B cell (primary cell): ENCODE data around the gene MLIP. TPM values are rescaled to one million over a fixed set of nuclear protein-coding genes. Genes with fewer than 3 reads are reported as not detected.

Source experiments
- ATAC-seq: fragments of 200-7000 bp; cut with Tn5 transposase; one replicate; pipeline ENCODE4 v1.10.0; 2021; ENCODE audit warnings: low read depth, mild to moderate bottlenecking, moderate number of reproducible peaks, moderate library complexity
- CTCF ChIA-PET: fragments of 350-600 bp; sonication (Branson Sonifier 250); formaldehyde crosslinking; loops from one replicate; lab custom pipeline; 2021; ENCODE audit warnings: antibody characterized with exemption, inconsistent platforms; lab: Charles Lee
- POLR2A ChIA-PET: fragments of 350-600 bp; sonication (Branson Sonifier 250); formaldehyde crosslinking; loops from one replicate; lab custom pipeline; 2021; ENCODE audit warnings: antibody characterized with exemption; lab: Charles Lee
- DNase-seq: peaks from one replicate; pipeline ENCODE4 v3.0.0; 2013
- H2AFZ ChIP-seq: 2 replicates; pipeline ENCODE4 v1.6.1; 2012; ENCODE audit warnings: mild to moderate bottlenecking, low read depth, low read length; ENCODE audit not compliant: insufficient read depth, poor library complexity, severe bottlenecking
- H3K27ac ChIP-seq, 2 donors: 1 replicate in 1 of 2; 2 replicates in 1 of 2; pipeline ENCODE4 v1.5.1; 2012 to 2013; ENCODE audit warnings: low read length in 2 of 2, mild to moderate bottlenecking in 2 of 2, moderate library complexity in 1 of 2
- H3K27me3 ChIP-seq, 4 experiments: fragments of 200-600 bp in 1 of 4; sonication (generic) in 1 of 4; replicated peaks in 1 of 4; 1 replicate in 2 of 4; 2 replicates in 2 of 4; pipeline versions ENCODE4 v1.6.1 to v1.7.0; 2013 to 2016; ENCODE audit warnings: low read length in 3 of 4, mild to moderate bottlenecking in 2 of 4, mixed read lengths in 1 of 4, moderate library complexity in 1 of 4; ENCODE audit not compliant: insufficient read depth in 4 of 4, control insufficient read depth in 3 of 4; ENCODE audit errors: control extremely low read depth in 1 of 4
- H3K36me3 ChIP-seq, 2 experiments: replicated peaks in 1 of 2; 1 replicate in 1 of 2; 2 replicates in 1 of 2; pipeline versions ENCODE4 v1.6.1 to v1.7.1; 2013; ENCODE audit warnings: low read length in 1 of 2; ENCODE audit not compliant: insufficient read depth in 2 of 2, control insufficient read depth in 1 of 2; ENCODE audit errors: control extremely low read depth in 1 of 2, extremely low read depth in 1 of 2
- H3K4me1 ChIP-seq, 2 donors: fragments of 200-600 bp in 1 of 2; sonication (generic) in 1 of 2; 1 replicate in 1 of 2; 2 replicates in 1 of 2; pipeline versions ENCODE4 v1.5.1 to v1.6.1; 2013 to 2017; ENCODE audit warnings: low read length in 2 of 2; ENCODE audit not compliant: control insufficient read depth in 2 of 2, insufficient read depth in 2 of 2
- H3K4me2 ChIP-seq: replicated peaks from 2 replicates; pipeline ENCODE3; 2012; ENCODE audit warnings: mild to moderate bottlenecking, low read depth, low read length; ENCODE audit not compliant: poor library complexity, severe bottlenecking
- H3K4me3 ChIP-seq, 5 experiments: fragments of 200-600 bp in 1 of 5; sonication (generic) in 1 of 5; 1 replicate in 3 of 5; 2 replicates in 2 of 5; pipeline versions ENCODE4 v1.5.1 to v1.7.0; 2011 to 2016; ENCODE audit warnings: low read length in 4 of 5, mild to moderate bottlenecking in 4 of 5, low read depth in 2 of 5, control low read depth in 1 of 5, moderate library complexity in 1 of 5; ENCODE audit not compliant: insufficient read depth in 1 of 5; ENCODE audit errors: control extremely low read depth in 1 of 5, extremely low read depth in 1 of 5
- H3K79me2 ChIP-seq: fragments of 200-600 bp; sonication (generic); one replicate; pipeline ENCODE4 v1.6.0; 2016; ENCODE audit warnings: low read length; ENCODE audit not compliant: control insufficient read depth, insufficient read depth
- H3K9ac ChIP-seq: fragments of 200-600 bp; sonication (generic); 2 replicates; pipeline ENCODE4 v1.6.1; 2017; ENCODE audit warnings: mild to moderate bottlenecking, low read length, moderate library complexity
- H3K9me3 ChIP-seq, 3 donors: one replicate each; pipeline versions ENCODE4 v1.6.1 to v1.7.1; 2013; ENCODE audit warnings: low read length in 2 of 3; ENCODE audit not compliant: control insufficient read depth in 2 of 3, insufficient read depth in 1 of 3; ENCODE audit errors: control extremely low read depth in 1 of 3
- H4K20me1 ChIP-seq: 2 replicates; pipeline ENCODE4 v1.6.0; 2012; ENCODE audit warnings: mild to moderate bottlenecking, low read length; ENCODE audit not compliant: insufficient read depth, control insufficient read depth, poor library complexity, severe bottlenecking
- H3K27ac Mint-ChIP-seq: one replicate; pipeline ENCODE4 v1.8.0; 2021; ENCODE audit warnings: mixed read lengths
- H3K27me3 Mint-ChIP-seq: one replicate; pipeline ENCODE4 v1.8.0; 2021; ENCODE audit warnings: mixed read lengths
- H3K4me1 Mint-ChIP-seq: one replicate; pipeline ENCODE4 v1.8.0; 2021; ENCODE audit warnings: mixed read lengths
- H3K4me3 Mint-ChIP-seq: one replicate; pipeline ENCODE4 v1.8.0; 2021; ENCODE audit warnings: mixed read lengths
- H3K9me3 Mint-ChIP-seq: one replicate; pipeline ENCODE4 v1.8.0; 2022; ENCODE audit warnings: mixed read lengths; ENCODE audit not compliant: insufficient read depth
- EZH2 ChIP-seq: IDR thresholded peaks from 2 replicates; pipeline ENCODE4 v1.6.1; 2012; ENCODE audit warnings: borderline replicate concordance, low read depth, mild to moderate bottlenecking, moderate library complexity, low read length; ENCODE audit not compliant: insufficient read depth, poor library complexity, severe bottlenecking
- WGBS: methylation state at CpG from one replicate; pipeline ENCODE4 v1.1.5; 2013; ENCODE audit warnings: missing lambda C conversion rate; ENCODE audit not compliant: insufficient coverage; 5-methylcytosine and 5-hydroxymethylcytosine counted together
- intact Hi-C: fragments of 100-400 bp; cut with micrococcal nuclease; formaldehyde crosslinking; loops from one replicate; pipeline ENCODE4 v1.10.0; 2022
- polyA plus RNA-seq: library from polyadenylated mRNA; depleted of rRNA; stranded (reverse); fragments of >200 nt; gene quantifications from 2 replicates; pipeline ENCODE4 v1.2.3, GENCODE V29; 2012
- total RNA-seq, 2 donors: library from RNA; stranded (reverse); fragments of 120-200 nt in 1 of 2; gene quantifications; 1 replicate in 1 of 2; 2 replicates in 1 of 2; pipeline versions ENCODE4 v1.2.3 to v1.2.4, GENCODE V29; 2013 to 2022
- TF ChIP-seq, protein P1 (sequence below): fragments of 200-600 bp; IDR thresholded peaks from one replicate; pipeline ENCODE4 v1.8.0; 2022; ENCODE audit warnings: antibody characterized with exemption, mild to moderate bottlenecking

Gene MLIP
- total and polyA plus RNA-seq, 2 donors (not counting 1 experiment from before 2014, with no cell fraction given) = not detected

GRCh38 chr6:54114991-54115390 is 3.7 kb downstream of the MLIP start:
- H3K9me3 Mint-ChIP-seq = no peaks in the 10 kb centered on the region
- 83% methylated on average over 1 of the region's 1 CpG for WGBS
- no peaks in the 10 kb centered on the region for H3K4me1 ChIP-seq

DNA sequence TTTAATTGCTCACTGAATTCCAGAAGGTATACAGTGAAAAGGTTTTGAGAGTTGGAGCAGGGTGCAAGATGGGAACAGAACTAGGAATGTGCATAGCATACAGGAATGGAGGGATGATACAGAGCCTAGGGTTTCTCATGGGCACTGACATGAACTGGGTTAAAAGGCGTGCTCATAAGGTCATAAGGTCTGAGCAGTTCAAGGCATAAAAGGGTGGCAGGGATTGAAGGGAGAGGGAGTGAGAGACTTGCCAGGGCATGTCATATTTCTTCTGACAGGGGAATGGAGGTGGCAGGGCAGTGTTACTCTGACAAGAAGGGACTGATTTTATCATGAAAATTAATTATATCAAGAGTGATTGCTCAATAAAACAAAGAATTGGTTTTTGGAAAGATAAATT is 4.7 kb downstream of the MLIP start:
- no peak overlapping the region for H3K4me3 Mint-ChIP-seq
- Histone ChIP-seq H3K4me3 (no peak overlapping the region), H3K36me3 (no peaks in the 10 kb centered on the region), H3K4me1 (no peaks in the 10 kb centered on the region), H3K79me2 (no peaks in the 10 kb centered on the region), H3K4me2 (no peak overlapping the region), H4K20me1 (no peaks in the 10 kb centered on the region), H3K9ac (no peak overlapping the region), H3K27ac (no peak overlapping the region), H2AFZ (no peak overlapping the region), H3K9me3 (no peaks in the 10 kb centered on the region), H3K27me3 (no peaks in the 10 kb centered on the region)
- H3K27ac Mint-ChIP-seq = no peak overlapping the region
- intact Hi-C loops = no loop called here
- DNase-seq (no peak), ATAC-seq (no peak)
- no peaks in the 10 kb centered on the region for H3K4me1 Mint-ChIP-seq
- POLR2A ChIA-PET = no interaction called here
- CTCF ChIA-PET = no interaction called here
- no peaks in the 10 kb centered on the region for H3K27me3 Mint-ChIP-seq
- H3K9me3 Mint-ChIP-seq = no peaks in the 10 kb centered on the region
- TF ChIP-seq, protein P1, sequence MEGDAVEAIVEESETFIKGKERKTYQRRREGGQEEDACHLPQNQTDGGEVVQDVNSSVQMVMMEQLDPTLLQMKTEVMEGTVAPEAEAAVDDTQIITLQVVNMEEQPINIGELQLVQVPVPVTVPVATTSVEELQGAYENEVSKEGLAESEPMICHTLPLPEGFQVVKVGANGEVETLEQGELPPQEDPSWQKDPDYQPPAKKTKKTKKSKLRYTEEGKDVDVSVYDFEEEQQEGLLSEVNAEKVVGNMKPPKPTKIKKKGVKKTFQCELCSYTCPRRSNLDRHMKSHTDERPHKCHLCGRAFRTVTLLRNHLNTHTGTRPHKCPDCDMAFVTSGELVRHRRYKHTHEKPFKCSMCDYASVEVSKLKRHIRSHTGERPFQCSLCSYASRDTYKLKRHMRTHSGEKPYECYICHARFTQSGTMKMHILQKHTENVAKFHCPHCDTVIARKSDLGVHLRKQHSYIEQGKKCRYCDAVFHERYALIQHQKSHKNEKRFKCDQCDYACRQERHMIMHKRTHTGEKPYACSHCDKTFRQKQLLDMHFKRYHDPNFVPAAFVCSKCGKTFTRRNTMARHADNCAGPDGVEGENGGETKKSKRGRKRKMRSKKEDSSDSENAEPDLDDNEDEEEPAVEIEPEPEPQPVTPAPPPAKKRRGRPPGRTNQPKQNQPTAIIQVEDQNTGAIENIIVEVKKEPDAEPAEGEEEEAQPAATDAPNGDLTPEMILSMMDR = no peak
- TF ChIP-seq EZH2 = no peak
- 64% methylated on average over 1 of the region's 1 CpG for WGBS

More at GRCh38 chr6:54114991-54115390, 3.7 kb downstream of the MLIP start:
- H3K4me3 Mint-ChIP-seq = no peak overlapping the region
- POLR2A ChIA-PET = no interaction called here
- H3K79me2 ChIP-seq = no peaks in the 10 kb centered on the region
- no peak overlapping the region for H3K27ac Mint-ChIP-seq
- no peak for TF ChIP-seq EZH2
- TF ChIP-seq, protein P1 = no peak
- no peaks in the 10 kb centered on the region for H3K4me1 Mint-ChIP-seq
- DNase-seq (no peak), ATAC-seq (no peak)
- H3K9ac ChIP-seq = no peak overlapping the region
- intact Hi-C loops = no loop called here
- no peak overlapping the region for H2AFZ ChIP-seq
- CTCF ChIA-PET = no interaction called here
- H3K27me3 Mint-ChIP-seq = no peaks in the 10 kb centered on the region
- no peak overlapping the region for H3K4me3 ChIP-seq
- H4K20me1 ChIP-seq = no peaks in the 10 kb centered on the region
- no peak overlapping the region for H3K4me2 ChIP-seq
- no peaks in the 10 kb centered on the region for H3K9me3 ChIP-seq
- H3K27me3 ChIP-seq = no peaks in the 10 kb centered on the region
- H3K27ac ChIP-seq = no peak overlapping the region
- no peaks in the 10 kb centered on the region for H3K36me3 ChIP-seq
